Adrenal gland (tissue), 12 donors: ENCODE measurements around the gene ABCB4. TPM values are rescaled to one million over a fixed set of nuclear protein-coding genes. Genes with fewer than 3 reads are reported as not detected.

Experiments
- DNase-seq, 7 donors: peaks; one replicate each; pipeline ENCODE4 v3.0.0-alpha.2; 2019 to 2020
- H3K27ac ChIP-seq, 5 donors: fragments of 200-600 bp; sonication (generic) in 4 of 5; 1 replicate in 3 of 5; 2 replicates in 2 of 5; pipeline versions ENCODE4 v1.5.1 to v1.8.0; 2016 to 2020; ENCODE audit warnings: mild to moderate bottlenecking in 1 of 5
- H3K27me3 ChIP-seq: fragments of 200-600 bp; 2 replicates; pipeline ENCODE4 v1.8.0; 2021
- H3K36me3 ChIP-seq, 2 donors: fragments of 200-600 bp; replicated peaks in 1 of 2; 1 replicate in 1 of 2; 2 replicates in 1 of 2; pipeline versions ENCODE4 v1.5.1 to v1.8.0; 2018 to 2022
- H3K4me1 ChIP-seq, 2 donors: fragments of 200-600 bp; replicated peaks in 1 of 2; 1 replicate in 1 of 2; 2 replicates in 1 of 2; pipeline versions ENCODE4 v1.5.1 to v1.8.0; 2018 to 2021
- H3K4me3 ChIP-seq, 4 donors: fragments of 200-600 bp; sonication (generic) in 3 of 4; one replicate each; pipeline ENCODE4 v1.5.1; 2016 to 2018
- H3K9me3 ChIP-seq, 3 donors: fragments of 200-600 bp; sonication (generic) in 1 of 3; replicated peaks in 1 of 3; 1 replicate in 2 of 3; 2 replicates in 1 of 3; pipeline versions ENCODE4 v1.5.1 to v1.8.0; 2016 to 2021
- POLR2A ChIP-seq, 2 donors: fragments of 450-650 bp; IDR thresholded peaks; one replicate each; pipeline ENCODE4 v1.6.1; 2017; ENCODE audit warnings: antibody characterized with exemption in 2 of 2, mild to moderate bottlenecking in 2 of 2, moderate library complexity in 1 of 2
- WGBS, 4 donors: extraction: QIAGEN DNeasy Blood & Tissue Kit in 2 of 4; methylation state at CpG; one replicate each; pipeline versions ENCODE4 v1.1.5 to v1.1.7; 2013 to 2017; 5-methylcytosine and 5-hydroxymethylcytosine counted together
- intact Hi-C, 2 donors: fragments of 100-400 bp; cut with DNase I; formaldehyde crosslinking; loops; one replicate each; pipeline versions ENCODE4 v1.14.1 to v1.15.0; 2022 to 2023
- polyA plus RNA-seq, 3 donors: library from polyadenylated mRNA; stranded (reverse); fragments of 200-250 nt in 2 of 3; fragments of 350-450 nt in 1 of 3; fragmentation: Illumina TruSeq in 1 of 3; extraction: RNeasy Lipid Tissue Mini Kit (QIAGEN cat#74804) in 1 of 3; gene quantifications; one replicate each; pipeline ENCODE4 v1.2.3, GENCODE V29; 2013 to 2014
- total RNA-seq, 9 donors: library from RNA; depleted of rRNA in 4 of 9; stranded (reverse); fragments of >200 nt in 4 of 9; fragments of 120-200 nt in 1 of 9; fragmentation: NEBNext Ultra II Directional in 1 of 9; extraction: Animal tissue kit (Norgen Biotek cat#: 25700) in 1 of 9; gene quantifications; one replicate each; pipeline versions ENCODE4 v1.1.0 to v1.2.4, GENCODE V29; 2013 to 2023
- TF ChIP-seq, protein P1 (sequence below), 6 experiments: fragments of 450-650 bp in 4 of 6; fragments of 200-600 bp in 2 of 6; sonication (generic) in 1 of 6; IDR thresholded peaks; 1 replicate in 5 of 6; 2 replicates in 1 of 6; pipeline versions ENCODE4 v1.5.1 to v1.8.0; 2016 to 2021; ENCODE audit warnings: antibody characterized with exemption in 6 of 6, mild to moderate bottlenecking in 2 of 6, moderate library complexity in 1 of 6
- donor health status: healthy with polysubstance abuse.
- donor health status: Bipolar disorder and iron deficiency.
- donor health status: DM: yes; HTN: yes; CAD: no.
- donor health status: DM: no; HTN: no; CAD: no.
- donor health status: DM: no; HTN: no; CAD: no.
- donor health status: DM: yes; HTN: yes; CAD: no.

Gene ABCB4
- total and polyA plus RNA-seq, 12 donors, result 5.9 to 62.6 (median 13.2) TPM

DNA sequence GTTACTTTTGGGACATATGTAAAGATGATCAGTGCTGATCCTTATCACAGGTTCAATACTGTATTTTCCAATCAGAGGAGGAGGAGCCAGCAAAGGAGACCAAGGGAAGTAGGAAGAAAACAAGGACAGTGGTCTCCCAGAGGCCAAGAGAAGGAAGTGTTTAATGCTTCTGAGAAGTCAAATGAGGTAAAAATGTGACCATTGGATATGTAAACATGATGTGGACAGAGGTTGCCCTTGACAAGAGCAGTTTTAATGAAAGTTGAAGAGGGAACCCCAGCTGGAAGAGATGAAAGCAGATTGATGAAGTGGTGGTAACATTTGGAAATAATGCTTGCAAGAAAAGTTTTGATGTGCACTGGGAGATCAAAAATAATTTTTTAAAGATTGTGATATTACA is 111.2 kb downstream of the ABCB4 start:
- H3K9me3 ChIP-seq, result no peaks in the 10 kb centered on the region
- H3K4me1 ChIP-seq, result no peaks in the 10 kb centered on the region
- intact Hi-C loops, result no loop called here
- no peak overlapping the region for H3K27ac ChIP-seq
- no peak overlapping the region for H3K4me3 ChIP-seq
- TF ChIP-seq, protein P1, sequence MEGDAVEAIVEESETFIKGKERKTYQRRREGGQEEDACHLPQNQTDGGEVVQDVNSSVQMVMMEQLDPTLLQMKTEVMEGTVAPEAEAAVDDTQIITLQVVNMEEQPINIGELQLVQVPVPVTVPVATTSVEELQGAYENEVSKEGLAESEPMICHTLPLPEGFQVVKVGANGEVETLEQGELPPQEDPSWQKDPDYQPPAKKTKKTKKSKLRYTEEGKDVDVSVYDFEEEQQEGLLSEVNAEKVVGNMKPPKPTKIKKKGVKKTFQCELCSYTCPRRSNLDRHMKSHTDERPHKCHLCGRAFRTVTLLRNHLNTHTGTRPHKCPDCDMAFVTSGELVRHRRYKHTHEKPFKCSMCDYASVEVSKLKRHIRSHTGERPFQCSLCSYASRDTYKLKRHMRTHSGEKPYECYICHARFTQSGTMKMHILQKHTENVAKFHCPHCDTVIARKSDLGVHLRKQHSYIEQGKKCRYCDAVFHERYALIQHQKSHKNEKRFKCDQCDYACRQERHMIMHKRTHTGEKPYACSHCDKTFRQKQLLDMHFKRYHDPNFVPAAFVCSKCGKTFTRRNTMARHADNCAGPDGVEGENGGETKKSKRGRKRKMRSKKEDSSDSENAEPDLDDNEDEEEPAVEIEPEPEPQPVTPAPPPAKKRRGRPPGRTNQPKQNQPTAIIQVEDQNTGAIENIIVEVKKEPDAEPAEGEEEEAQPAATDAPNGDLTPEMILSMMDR (IDR thresholded peaks at IDR 0.05), result no peak
- TF ChIP-seq POLR2A (IDR thresholded peaks at IDR 0.05), result no peak
- no peak for DNase-seq
- H3K36me3 ChIP-seq, result no peaks in the 10 kb centered on the region
- no peaks in the 10 kb centered on the region for H3K27me3 ChIP-seq

DNA sequence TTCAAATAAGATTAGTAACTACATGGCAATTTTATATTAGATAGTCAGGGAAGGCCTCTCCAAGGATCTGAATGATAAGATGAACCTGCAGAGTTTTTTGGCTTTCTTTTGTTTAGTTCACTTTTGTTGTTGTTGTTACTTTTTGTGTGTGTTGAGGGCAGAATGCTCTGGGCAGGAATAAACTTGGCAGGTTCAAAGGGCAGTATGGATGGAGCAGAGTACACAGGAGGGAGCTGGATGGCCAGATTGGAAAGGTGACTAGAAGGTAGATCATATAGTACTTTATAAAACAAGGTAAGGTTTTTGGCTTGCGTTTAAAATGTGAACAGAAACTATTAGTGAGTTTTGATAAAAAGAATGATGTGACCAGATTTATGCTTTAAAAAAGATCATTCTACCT is 112.1 kb downstream of the ABCB4 start:
- Histone ChIP-seq H3K27ac (no peak overlapping the region), H3K4me3 (no peak overlapping the region), H3K9me3 (no peaks in the 10 kb centered on the region), H3K36me3 (no peaks in the 10 kb centered on the region), H3K27me3 (no peaks in the 10 kb centered on the region), H3K4me1 (no peaks in the 10 kb centered on the region)
- TF ChIP-seq, protein P1 (IDR thresholded peaks at IDR 0.05), result no peak
- TF ChIP-seq POLR2A (IDR thresholded peaks at IDR 0.05), result no peak
- no peak for DNase-seq
- intact Hi-C loops, result no loop called here
- 94 to 100% (median 98%) methylated on average over 1 of the region's 1 CpG for WGBS, 4 donors

DNA sequence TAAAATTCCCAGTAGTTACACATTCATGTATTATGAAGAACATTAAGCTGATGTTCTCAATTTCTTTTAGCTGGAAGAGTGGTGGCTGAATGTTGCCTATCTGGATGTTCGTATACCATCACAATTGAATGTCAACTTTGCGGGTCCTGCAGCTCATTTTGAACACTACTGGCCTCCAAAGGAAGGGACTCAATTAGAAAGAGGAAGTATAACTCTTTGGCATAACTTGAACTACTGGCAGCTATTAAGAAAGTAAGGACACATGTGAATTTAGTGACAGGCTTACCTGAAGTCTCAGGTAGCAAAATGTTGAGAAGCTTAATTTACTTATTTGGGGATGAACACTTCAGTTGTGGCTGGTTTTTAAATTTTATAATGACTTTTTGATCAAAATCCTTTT is 114.2 kb downstream of the ABCB4 start:
- intact Hi-C loops, result no loop called here
- Histone ChIP-seq H3K27me3 (no peaks in the 10 kb centered on the region), H3K36me3 (no peaks in the 10 kb centered on the region), H3K4me1 (no peaks in the 10 kb centered on the region), H3K27ac (no peak overlapping the region), H3K9me3 (no peaks in the 10 kb centered on the region), H3K4me3 (no peak overlapping the region)
- 94 to 100% (median 96%) methylated on average over 2 of the region's 2 CpGs for WGBS, 4 donors
- TF ChIP-seq POLR2A (IDR thresholded peaks at IDR 0.05), result no peak
- TF ChIP-seq, protein P1 (IDR thresholded peaks at IDR 0.05), result no peak
- no peak for DNase-seq

DNA sequence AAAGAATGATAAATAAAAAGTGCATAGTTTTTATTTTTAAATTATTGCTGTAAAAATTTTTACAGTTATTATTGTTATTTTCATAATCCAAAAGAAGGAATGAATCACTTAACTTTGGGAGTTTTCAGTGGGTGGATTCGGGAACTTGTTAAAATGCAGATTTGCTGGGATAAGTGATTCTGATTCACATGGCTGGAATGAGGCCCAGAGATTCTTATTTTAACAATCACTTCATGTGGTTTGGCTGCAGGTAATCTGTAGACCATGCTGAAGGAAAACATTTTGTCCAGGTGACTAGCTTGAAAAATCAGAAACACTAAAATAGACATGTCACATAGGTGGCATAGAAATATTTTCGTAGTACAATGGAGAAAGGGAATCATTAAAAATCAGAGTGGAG is 116.1 kb downstream of the ABCB4 start:
- TF ChIP-seq, protein P1 (IDR thresholded peaks at IDR 0.05), result no peak
- no peak for TF ChIP-seq POLR2A (IDR thresholded peaks at IDR 0.05)
- Histone ChIP-seq H3K36me3 (no peaks in the 10 kb centered on the region), H3K9me3 (peaks cover 0 to 3% (median 0%) of the 10 kb centered on the region in 3 donors), H3K27ac (no peak overlapping the region), H3K27me3 (no peaks in the 10 kb centered on the region), H3K4me3 (no peak overlapping the region), H3K4me1 (no peaks in the 10 kb centered on the region)
- DNase-seq, result no peak
- WGBS, 4 donors, result 73 to 86% (median 77%) methylated on average over 2 of the region's 2 CpGs
- intact Hi-C loops, result no loop called here
